Gastrocnemius medialis (tissue), 4 donors: ENCODE results near the gene ZNRF3. TPM values are rescaled to one million over a fixed set of nuclear protein-coding genes. Genes with fewer than 3 reads are reported as not detected.

ENCODE experiments used
- ATAC-seq, 2 donors: fragments of 150-250 bp; one replicate each; pipeline ENCODE4 v1.9.1; 2016
- DNase-seq, 2 donors: peaks; one replicate each; pipeline ENCODE4 v3.0.0-alpha.2; 2019
- H3K27ac ChIP-seq, 4 donors: fragments of 200-600 bp; sonication (generic); 1 replicate in 1 of 4; 2 replicates in 3 of 4; pipeline ENCODE4 v1.5.1; 2016 to 2018; ENCODE audit warnings: mild to moderate bottlenecking in 2 of 4, moderate library complexity in 1 of 4
- H3K27me3 ChIP-seq, 3 donors: fragments of 200-600 bp; sonication (generic) in 2 of 3; 1 replicate in 1 of 3; 2 replicates in 2 of 3; pipeline versions ENCODE4 v1.5.1 to v1.6.0; 2016 to 2019; ENCODE audit warnings: mild to moderate bottlenecking in 1 of 3, moderate library complexity in 1 of 3
- H3K36me3 ChIP-seq, 2 donors: fragments of 200-600 bp; sonication (generic) in 1 of 2; one replicate each; pipeline ENCODE4 v1.5.1; 2017 to 2018
- H3K4me1 ChIP-seq, 2 donors: fragments of 200-600 bp; sonication (generic) in 1 of 2; one replicate each; pipeline ENCODE4 v1.5.1; 2016 to 2017; ENCODE audit warnings: mild to moderate bottlenecking in 2 of 2
- H3K4me3 ChIP-seq, 4 donors: fragments of 200-600 bp; sonication (generic) in 3 of 4; 1 replicate in 1 of 4; 2 replicates in 3 of 4; pipeline ENCODE4 v1.5.1; 2016 to 2019; ENCODE audit warnings: mild to moderate bottlenecking in 2 of 4
- H3K9me3 ChIP-seq, 3 donors: fragments of 200-600 bp; sonication (generic) in 2 of 3; 1 replicate in 1 of 3; 2 replicates in 2 of 3; pipeline ENCODE4 v1.5.1; 2016 to 2019
- CTCF ChIP-seq, 5 experiments: fragments of 450-650 bp in 3 of 5; fragments of 200-600 bp in 2 of 5; sonication (generic) in 2 of 5; IDR thresholded peaks in 4 of 5; conservative IDR thresholded peaks in 1 of 5; 1 replicate in 4 of 5; 2 replicates in 1 of 5; pipeline ENCODE4 v1.5.1; 2016 to 2019; ENCODE audit warnings: antibody characterized with exemption in 5 of 5, mild to moderate bottlenecking in 3 of 5, moderate library complexity in 3 of 5
- POLR2A ChIP-seq, 2 donors: fragments of 450-650 bp; IDR thresholded peaks; one replicate each; pipeline ENCODE4 v1.6.1; 2017; ENCODE audit warnings: antibody characterized with exemption in 2 of 2, mild to moderate bottlenecking in 2 of 2, moderate library complexity in 2 of 2
- in situ Hi-C, 4 donors: fragments of 200-750 bp; cut with MboI; loops; one replicate each; pipeline versions ENCODE4 v1.15.0 to v1.8.0; 2017; ENCODE audit warnings: low sequenced_read_pairs in 4 of 4
- intact Hi-C: fragments of 100-400 bp; cut with DNase I; formaldehyde crosslinking; loops from one replicate; pipeline ENCODE4 v1.15.1; 2023; ENCODE audit warnings: low total_unique reads
- total RNA-seq, 4 donors: library from RNA; depleted of rRNA; stranded (reverse); fragments of >200 nt; gene quantifications; one replicate each; pipeline versions ENCODE4 v1.1.0 to v1.2.3, GENCODE V29; 2016

Gene ZNRF3
- total RNA-seq, 4 donors from 2014 or later: 7.8 to 19.1 (median 11.1) TPM

- peaks cover 0 to 5% of the 10 kb centered on the region in 2 donors for H3K36me3 ChIP-seq
- intact Hi-C loops: no loop called here
- H3K27ac ChIP-seq: peak overlapping the region in 3 of 4 donors; percentile 10 to 56 (median 32)
- no peaks in the 10 kb centered on the region for H3K27me3 ChIP-seq
- DNase-seq: no peak
- in situ Hi-C loops: no loop called here
- peaks cover 13 to 15% of the 10 kb centered on the region in 2 donors for H3K4me1 ChIP-seq
- peak; percentile 70 to 75 for ATAC-seq
- H3K4me3 ChIP-seq: no peak overlapping the region
- H3K9me3 ChIP-seq: no peaks in the 10 kb centered on the region
- TF ChIP-seq CTCF (IDR thresholded peaks at IDR 0.05 in 4 of 5, conservative IDR thresholded peaks at IDR 0.05 in 1 of 5) (no peak), POLR2A (IDR thresholded peaks at IDR 0.05) (no peak)
Measured at GRCh38 chr22:28992565-28993356, 109.4 kb downstream of the ZNRF3 start.

- in situ Hi-C loops (no loop called here), intact Hi-C loops (no loop called here)
- Histone ChIP-seq H3K27me3 (no peaks in the 10 kb centered on the region), H3K27ac (no peak overlapping the region), H3K36me3 (no peaks in the 10 kb centered on the region), H3K9me3 (no peaks in the 10 kb centered on the region), H3K4me3 (no peak overlapping the region), H3K4me1 (peaks cover 13 to 15% of the 10 kb centered on the region in 2 donors)
- ATAC-seq (no peak), DNase-seq (no peak)
- TF ChIP-seq CTCF (IDR thresholded peaks at IDR 0.05 in 4 of 5, conservative IDR thresholded peaks at IDR 0.05 in 1 of 5) (no peak), POLR2A (IDR thresholded peaks at IDR 0.05) (no peak)
Measured at GRCh38 chr22:28994522-28994921, 111.2 kb downstream of the ZNRF3 start.

DNA sequence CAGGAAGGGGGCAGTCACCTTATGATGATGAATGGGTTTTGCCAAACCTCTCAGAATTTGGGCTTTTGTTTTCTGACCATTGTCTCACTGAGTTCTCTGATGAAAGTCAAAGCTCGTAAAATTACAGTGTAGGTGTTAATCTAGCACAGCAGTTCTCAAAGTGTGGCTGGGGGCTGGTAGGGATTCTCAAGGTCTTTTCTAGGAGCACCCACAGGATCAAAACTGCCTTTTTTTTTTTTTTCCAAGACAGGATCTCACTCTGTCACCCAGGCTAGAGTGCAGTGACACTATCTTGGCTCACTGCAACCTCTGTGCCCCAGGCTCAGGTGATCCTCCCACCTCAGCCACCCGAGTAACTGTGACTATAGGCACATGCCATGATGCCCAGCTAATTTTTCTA is 112.2 kb downstream of the ZNRF3 start:
- Histone ChIP-seq H3K27ac (no peak overlapping the region), H3K4me1 (peaks cover 13 to 15% of the 10 kb centered on the region in 2 donors), H3K27me3 (no peaks in the 10 kb centered on the region), H3K9me3 (no peaks in the 10 kb centered on the region), H3K4me3 (no peak overlapping the region), H3K36me3 (no peaks in the 10 kb centered on the region)
- intact Hi-C loops (no loop called here), in situ Hi-C loops (no loop called here)
- ATAC-seq (no peak), DNase-seq (no peak)
- TF ChIP-seq POLR2A (IDR thresholded peaks at IDR 0.05): no peak

DNA sequence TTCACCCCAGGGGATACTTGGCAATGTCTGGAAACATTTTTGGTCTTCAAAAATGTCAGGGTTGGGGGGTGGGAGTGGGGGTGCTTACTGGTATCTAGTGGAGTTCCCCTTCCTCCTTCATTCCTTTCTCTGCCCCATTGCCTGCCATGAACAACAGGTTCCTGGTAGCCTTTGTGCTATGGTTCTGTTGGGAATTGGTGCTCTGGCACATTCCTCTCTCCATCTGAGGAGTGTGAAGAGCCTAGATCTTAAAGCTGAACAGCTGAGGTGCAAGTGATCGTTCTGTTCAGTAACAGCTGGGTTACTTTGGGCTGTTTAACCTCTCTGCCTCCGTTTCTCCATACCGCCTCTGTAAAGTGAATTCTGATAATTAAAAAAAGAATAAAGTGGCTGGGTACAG is 114.0 kb downstream of the ZNRF3 start:
- H3K9me3 ChIP-seq: no peaks in the 10 kb centered on the region
- DNase-seq (no peak), ATAC-seq (no peak)
- in situ Hi-C loops: no loop called here
- TF ChIP-seq POLR2A (IDR thresholded peaks at IDR 0.05): no peak
- no peak for TF ChIP-seq CTCF (IDR thresholded peaks at IDR 0.05 in 4 of 5, conservative IDR thresholded peaks at IDR 0.05 in 1 of 5)
- peaks cover 18 to 21% of the 10 kb centered on the region in 2 donors for H3K4me1 ChIP-seq
- no peak overlapping the region for H3K4me3 ChIP-seq
- no peaks in the 10 kb centered on the region for H3K36me3 ChIP-seq
- no peak overlapping the region for H3K27ac ChIP-seq
- H3K27me3 ChIP-seq: no peaks in the 10 kb centered on the region
- intact Hi-C loops: no loop called here

GRCh38 chr22:28998681-28999080 is 115.3 kb downstream of the ZNRF3 start:
- Histone ChIP-seq H3K36me3 (no peaks in the 10 kb centered on the region), H3K27me3 (no peaks in the 10 kb centered on the region), H3K4me3 (no peak overlapping the region), H3K27ac (no peak overlapping the region), H3K4me1 (peaks cover 13 to 20% of the 10 kb centered on the region in 2 donors), H3K9me3 (no peaks in the 10 kb centered on the region)
- in situ Hi-C loops (no loop called here), intact Hi-C loops (no loop called here)
- DNase-seq (no peak), ATAC-seq (no peak)
- TF ChIP-seq CTCF (IDR thresholded peaks at IDR 0.05 in 4 of 5, conservative IDR thresholded peaks at IDR 0.05 in 1 of 5): no peak
- no peak for TF ChIP-seq POLR2A (IDR thresholded peaks at IDR 0.05)
